GM21447 (cell line): ENCODE measurements around the gene NTNG1.
A peak's percentile ranks its signal among the peaks of the same experiment; 100 is the strongest.

Experiments
- ATAC-seq: cut with Tn5 transposase; IDR thresholded peaks from one replicate; pipeline ENCODE4 v1.9.1; 2021; ENCODE audit not compliant: unreplicated experiment

The NTNG1 gene

DNA sequence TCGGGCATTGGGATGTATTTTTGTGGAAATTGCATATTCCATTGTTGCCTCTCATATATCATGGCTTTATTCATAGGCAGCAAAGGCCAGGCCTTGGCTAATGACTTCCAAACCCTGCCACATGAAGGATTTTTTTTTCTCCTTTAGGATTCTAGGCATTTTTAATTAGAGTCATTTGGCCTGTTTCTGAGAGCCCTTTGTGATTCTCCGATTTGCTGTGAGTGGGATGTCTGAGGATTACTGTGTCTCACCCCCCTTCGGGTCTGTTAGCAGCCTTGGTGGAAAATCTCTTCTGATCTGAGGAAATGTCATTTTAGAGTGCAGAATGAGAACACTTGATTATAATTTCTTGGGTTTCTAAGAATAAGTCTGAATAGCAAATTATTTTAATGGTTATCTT is 253.5 kb downstream of the NTNG1 start:
- ATAC-seq: no peak

DNA sequence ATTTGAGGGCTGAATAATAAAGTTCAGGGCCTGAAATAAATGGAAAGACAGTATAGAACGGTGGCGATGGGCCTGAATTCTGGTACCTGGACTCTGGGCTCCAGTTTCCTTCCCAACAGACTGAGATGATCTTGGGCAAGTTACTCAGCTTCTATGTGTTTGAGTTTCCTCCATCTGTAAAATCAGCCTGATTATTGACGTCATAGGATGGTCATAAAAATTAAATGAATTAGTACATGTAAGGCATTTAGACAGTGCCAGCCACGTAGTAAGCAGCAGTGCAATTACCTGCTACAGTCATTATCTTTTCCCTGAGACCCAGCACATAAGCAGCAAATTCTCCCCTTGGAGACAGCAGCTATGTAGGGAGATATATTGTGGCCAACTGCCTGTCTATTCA is 260.9 kb downstream of the NTNG1 start:
- no peak for ATAC-seq

DNA sequence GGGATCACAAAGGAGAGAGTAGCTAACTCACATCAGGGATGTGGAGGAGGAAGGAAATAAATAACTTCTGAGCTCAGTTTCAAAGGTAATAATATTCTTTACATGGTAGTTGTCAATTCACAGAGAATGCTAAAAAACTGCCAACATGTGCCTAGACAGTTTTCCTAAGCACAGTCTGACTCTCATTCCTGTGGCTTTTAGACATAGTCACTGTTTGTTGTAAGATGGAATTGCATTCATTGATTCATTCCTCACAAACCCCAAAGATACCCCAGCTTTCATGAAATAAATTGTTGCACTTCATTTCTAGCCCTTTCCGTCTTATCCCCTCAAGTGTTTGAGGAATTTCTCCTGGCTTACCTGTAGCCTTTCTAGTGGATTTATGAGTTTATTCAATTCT is 263.9 kb downstream of the NTNG1 start:
- ATAC-seq: no peak

DNA sequence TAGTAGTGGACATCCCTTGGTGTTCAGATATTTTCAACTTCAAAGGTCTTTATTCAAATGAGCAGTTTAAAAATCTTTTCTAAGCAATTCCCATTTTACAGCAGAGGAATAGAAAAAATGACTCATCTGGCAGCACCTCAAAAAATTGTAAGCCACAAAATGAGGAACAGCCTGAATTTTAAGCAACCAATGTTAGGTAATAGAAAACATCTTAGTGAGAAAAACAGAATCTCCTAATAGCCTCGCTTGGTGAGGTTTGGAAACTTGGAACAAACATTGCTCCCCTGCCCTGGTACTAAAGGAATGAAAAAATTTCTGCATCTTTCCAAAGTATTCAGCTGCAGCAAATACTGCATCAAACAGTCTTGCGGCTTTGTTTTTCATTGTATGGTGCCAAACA is 264.4 kb downstream of the NTNG1 start:
- no peak for ATAC-seq

- ATAC-seq: no peak
Observed at GRCh38 chr1:107407011-107407410, 266.2 kb downstream of the NTNG1 start.

DNA sequence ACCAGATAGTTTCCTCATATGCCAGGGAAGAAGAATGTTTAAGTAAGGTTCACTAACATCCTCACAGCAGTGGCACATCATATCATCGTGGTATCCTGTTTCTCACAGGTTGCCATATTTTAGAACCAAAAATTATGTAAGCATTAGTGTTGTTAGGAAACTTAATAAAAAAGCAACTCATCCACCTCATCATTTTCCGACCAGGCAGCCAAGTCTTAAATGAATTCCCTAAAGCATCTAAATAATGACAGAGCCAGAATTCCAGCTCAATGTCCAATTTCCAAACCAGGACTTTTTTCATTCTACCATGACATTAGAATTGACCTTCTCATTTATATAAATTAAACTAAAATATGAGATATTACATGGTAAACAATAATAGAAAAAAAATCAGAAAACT is 272.7 kb downstream of the NTNG1 start:
- no peak for ATAC-seq

GRCh38 chr1:107413951-107414350 is 273.1 kb downstream of the NTNG1 start:
- no peak for ATAC-seq

GRCh38 chr1:107414550-107414949 is 273.7 kb downstream of the NTNG1 start:
- ATAC-seq: no peak

GRCh38 chr1:107415241-107415640 is 274.4 kb downstream of the NTNG1 start:
- no peak for ATAC-seq

DNA sequence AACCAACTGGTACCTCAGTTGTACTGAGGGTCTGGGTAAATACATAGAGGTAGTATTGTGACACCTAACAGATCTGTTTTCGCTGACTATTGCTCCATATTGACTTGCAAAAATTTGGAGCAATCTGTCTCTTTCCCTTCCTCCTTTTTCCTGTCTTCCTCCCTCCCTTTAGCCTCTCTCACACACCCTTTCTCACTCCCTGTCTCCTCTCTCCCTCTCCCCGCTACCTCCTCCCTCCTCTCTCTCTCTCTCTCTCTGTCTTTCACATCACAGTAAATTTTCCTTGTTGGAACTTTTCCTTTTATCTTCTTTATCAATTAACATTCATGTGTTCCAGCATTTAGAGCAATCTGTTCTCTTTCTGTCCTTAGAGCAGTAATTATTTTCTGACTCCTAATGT is 278.2 kb downstream of the NTNG1 start:
- ATAC-seq: no peak

DNA sequence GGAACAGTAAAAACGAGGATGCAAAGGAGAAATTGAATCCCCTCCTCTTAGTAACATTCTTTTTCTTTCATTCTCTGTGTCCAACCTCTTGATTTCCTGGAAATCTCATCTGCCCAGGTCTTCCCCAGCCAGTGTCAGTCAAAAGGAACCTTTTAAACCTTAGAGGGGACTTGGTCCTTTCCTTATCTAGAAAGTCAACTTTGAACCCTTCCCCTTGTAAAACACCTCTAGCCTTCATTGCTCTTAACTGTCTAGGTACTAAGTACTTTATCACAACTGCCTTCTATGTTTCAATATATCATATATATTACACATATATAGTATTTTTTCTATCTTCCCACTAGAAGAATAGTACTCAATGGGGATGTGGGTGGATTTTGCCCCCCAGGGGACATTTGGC is 282.1 kb downstream of the NTNG1 start:
- no peak for ATAC-seq

GRCh38 chr1:107430540-107431228 is 289.8 kb downstream of the NTNG1 start:
- ATAC-seq: peak; percentile 82

GRCh38 chr1:107432108-107432507 is 291.3 kb downstream of the NTNG1 start:
- no peak for ATAC-seq

DNA sequence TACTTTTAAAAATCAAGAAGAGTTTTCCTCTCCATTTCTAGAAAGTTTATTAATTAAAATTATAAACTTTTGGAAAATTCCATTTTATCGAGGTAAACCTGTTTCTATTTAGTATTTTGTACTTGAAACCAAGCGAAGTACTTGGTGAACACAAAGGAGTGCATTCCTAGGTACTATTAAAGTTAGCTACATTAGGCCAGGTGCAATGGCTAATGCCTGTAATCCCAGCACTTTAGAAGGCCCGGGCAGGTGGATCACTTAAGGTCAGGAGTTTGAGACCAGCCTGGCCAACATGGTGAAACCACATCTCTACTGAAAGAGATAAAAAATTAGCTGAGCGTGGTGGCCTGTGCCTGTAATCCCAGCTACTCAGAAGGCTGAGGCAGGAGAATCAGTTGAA is 292.2 kb downstream of the NTNG1 start:
- no peak for ATAC-seq

- no peak for ATAC-seq
Observed at GRCh38 chr1:107433635-107434360, 293.0 kb downstream of the NTNG1 start.

DNA sequence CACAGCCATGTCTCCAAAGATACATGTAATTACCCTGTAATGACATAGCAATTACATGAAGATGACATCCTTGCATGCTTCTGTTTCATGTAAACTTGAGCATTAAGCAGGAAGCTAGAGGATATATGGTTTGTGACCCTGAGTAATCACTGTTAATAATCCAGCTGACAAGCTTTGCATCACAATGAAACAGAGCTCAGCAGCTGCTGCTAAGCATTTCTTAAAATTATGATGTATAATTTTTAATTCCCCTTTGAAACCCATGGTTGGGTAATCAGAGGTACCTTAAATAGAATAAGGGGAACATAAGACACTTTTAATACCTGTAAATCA is 293.5 kb downstream of the NTNG1 start:
- no peak for ATAC-seq

DNA sequence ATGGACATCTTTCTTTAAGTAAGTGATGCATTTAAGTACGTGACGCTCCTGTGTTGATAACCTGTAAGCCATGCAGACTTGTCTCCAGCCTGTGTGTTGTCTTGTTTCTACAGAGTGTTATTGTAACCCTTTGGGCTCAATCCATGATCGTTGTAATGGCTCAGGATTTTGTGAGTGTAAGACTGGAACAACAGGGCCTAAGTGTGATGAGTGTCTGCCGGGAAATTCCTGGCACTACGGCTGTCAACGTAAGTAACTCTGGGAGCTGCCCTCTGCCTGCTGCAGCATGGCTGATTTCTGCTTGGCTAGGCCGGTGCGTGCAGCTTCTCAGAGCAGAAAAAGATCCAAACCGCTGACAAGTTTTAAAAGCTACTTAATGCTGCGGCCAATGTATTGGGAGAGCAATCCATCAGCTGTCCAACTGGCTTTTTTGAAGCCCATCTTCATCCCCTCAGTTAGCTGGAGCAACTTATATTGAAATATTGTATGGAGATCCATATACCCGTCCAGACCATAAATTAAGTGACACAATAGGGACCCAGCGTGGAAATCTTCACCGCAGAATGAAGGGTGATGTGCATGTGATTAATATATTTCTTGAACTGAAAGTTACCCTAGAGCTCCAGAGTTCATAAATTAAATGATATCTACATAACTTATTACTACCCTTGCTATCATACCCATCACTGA is 295.9 kb downstream of the NTNG1 start:
- ATAC-seq: no peak

GRCh38 chr1:107439567-107439966 is 298.7 kb downstream of the NTNG1 start:
- no peak for ATAC-seq

DNA sequence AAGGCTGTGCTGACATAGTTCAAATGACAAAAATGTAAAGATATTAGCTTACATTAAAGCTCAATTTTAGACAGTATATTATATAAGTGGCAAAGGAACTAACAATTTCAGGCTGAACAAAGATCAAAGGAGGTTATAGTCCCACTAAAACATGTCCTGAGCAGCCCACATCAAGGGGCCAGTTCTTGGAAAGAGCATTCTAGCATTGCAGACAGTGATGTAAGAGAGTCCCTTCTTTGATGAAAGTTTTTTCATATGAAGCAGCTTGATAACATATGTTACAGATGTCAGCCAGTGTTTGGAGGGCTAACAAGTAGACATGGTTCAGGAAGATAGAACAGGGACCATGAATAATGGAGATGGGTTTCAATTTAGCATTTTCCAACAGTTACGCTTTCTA is 301.7 kb downstream of the NTNG1 start:
- ATAC-seq: no peak

DNA sequence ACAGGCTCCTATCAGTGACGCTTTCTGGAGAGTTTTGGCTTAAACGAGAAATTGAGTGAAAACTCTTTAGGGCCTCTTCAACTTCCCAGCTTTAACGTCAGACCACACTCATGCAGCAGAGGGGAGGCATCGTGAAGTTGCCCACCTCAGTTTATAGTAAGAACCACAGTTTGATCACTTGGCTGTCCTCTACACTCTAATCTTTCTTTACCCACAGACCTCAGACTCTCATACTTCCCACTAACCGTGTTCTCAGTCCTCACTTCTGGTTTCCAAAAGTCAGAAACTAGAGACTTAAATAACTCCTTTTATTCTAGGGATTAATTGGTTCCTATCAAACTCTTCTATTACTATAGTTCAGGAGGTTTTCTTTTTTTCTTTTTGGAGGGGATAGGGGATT is 302.2 kb downstream of the NTNG1 start:
- ATAC-seq: no peak

- ATAC-seq: no peak
Observed at GRCh38 chr1:107443860-107444259, 303.0 kb downstream of the NTNG1 start.

DNA sequence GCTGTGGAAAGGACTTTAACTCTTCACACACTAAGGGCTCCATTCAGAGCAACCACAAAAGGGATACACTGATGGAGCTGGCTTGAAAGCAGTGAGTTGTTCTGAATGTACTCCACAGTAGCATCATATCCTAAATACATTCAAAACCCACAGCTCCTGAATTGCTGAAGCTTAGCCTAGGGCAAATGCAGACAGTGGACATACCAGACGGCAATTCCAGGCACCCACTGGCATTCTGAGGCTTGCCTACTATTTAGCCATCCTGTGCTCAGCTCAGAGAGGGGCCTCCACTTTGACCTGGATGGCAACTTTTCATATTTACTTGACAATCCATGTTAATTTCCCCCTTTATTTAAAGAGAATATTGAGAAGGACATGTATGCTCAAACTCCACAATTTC is 303.5 kb downstream of the NTNG1 start:
- ATAC-seq: no peak
